ENCODE data around the gene EPG5.

DNA sequence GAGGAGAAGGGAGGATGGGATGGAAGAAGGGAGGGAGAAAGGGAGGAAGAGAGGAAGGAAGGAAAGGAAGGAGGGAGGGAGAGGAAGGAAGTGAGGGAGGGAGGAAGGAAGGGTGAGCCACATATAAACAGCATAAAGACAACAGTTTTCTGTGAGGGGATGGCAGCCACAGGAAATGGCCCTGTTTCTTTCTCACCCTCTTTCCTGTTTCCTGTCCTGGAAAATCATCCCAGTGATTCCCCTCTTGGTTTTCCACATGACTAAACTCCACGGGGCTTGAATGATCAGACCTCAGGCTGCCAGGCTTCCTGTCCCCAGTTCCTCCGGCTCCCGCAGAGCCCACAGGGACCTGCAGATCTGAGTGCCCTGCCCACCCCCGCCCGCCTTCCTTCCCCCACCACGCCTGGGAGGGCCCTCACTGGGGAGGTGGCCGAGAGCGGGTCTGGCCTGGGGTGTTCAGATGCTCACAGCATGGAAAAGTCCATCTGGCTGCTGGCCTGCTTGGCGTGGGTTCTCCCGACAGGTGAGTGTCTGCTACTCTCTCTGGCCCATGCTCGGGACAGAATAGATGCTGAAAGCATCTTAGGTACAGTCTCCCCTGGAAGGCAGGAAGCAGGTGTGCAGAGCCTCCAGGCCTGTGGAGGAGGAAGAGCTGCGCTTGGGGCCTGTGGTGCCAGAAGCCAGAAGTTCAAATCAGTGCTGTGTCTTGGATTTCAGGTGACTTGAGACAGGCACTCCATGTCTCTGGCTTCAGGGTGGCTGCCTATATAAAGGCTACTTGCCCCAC, 141.7 kb downstream of the EPG5 start, which contains the start of gene SIGLEC15:
- TF ChIP-seq, protein P1, sequence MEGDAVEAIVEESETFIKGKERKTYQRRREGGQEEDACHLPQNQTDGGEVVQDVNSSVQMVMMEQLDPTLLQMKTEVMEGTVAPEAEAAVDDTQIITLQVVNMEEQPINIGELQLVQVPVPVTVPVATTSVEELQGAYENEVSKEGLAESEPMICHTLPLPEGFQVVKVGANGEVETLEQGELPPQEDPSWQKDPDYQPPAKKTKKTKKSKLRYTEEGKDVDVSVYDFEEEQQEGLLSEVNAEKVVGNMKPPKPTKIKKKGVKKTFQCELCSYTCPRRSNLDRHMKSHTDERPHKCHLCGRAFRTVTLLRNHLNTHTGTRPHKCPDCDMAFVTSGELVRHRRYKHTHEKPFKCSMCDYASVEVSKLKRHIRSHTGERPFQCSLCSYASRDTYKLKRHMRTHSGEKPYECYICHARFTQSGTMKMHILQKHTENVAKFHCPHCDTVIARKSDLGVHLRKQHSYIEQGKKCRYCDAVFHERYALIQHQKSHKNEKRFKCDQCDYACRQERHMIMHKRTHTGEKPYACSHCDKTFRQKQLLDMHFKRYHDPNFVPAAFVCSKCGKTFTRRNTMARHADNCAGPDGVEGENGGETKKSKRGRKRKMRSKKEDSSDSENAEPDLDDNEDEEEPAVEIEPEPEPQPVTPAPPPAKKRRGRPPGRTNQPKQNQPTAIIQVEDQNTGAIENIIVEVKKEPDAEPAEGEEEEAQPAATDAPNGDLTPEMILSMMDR (IDR thresholded peaks at IDR 0.05) = no peak
- TF ChIP-seq ZFX (IDR thresholded peaks at IDR 0.05; ENCODE audit: borderline replicate concordance) = no peak
